Measurements from ENCODE around the gene CD177.

DNA sequence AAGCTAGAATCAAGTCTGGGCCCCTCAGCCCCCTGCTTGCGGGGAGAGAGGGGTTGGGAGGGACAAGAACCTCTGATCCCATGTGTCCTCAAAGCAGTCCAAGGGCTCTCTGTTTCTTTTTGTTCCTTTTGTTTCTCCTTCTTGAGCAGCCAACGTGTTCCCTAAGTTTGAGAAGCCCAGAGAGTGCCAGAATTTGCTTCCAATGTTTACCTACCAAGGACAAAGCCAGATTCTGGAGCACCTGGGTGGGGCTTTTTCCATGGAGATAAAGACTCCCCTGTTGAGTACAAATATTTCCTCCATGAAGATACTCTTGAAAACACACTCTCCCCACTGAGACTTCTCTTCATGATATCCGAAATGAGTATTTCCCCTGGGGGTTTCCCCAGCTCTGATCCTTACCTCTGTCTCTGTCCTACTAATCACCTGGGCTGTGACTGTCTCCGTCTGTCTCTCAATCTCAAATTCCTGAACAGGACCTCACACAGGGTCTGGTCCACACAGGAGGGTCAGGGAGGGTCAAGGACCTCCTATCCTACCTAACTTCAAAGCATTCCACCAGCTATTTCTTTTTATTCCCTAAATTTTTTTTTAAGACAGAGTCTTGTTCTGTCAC is 27.4 kb downstream of the CD177 start:
- TF ChIP-seq, protein P1, sequence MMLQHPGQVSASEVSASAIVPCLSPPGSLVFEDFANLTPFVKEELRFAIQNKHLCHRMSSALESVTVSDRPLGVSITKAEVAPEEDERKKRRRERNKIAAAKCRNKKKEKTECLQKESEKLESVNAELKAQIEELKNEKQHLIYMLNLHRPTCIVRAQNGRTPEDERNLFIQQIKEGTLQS (IDR thresholded peaks at IDR 0.05), result no peak
- TF ChIP-seq SP1 (IDR thresholded peaks at IDR 0.05) (no peak), RAD21 (IDR thresholded peaks at IDR 0.05) (no peak), FOXA1 (IDR thresholded peaks at IDR 0.05) (no peak), TAF1 (conservative IDR thresholded peaks at IDR 0.05) (no peak), RXRA (IDR thresholded peaks at IDR 0.05) (no peak)
- TF ChIP-seq, protein P2, sequence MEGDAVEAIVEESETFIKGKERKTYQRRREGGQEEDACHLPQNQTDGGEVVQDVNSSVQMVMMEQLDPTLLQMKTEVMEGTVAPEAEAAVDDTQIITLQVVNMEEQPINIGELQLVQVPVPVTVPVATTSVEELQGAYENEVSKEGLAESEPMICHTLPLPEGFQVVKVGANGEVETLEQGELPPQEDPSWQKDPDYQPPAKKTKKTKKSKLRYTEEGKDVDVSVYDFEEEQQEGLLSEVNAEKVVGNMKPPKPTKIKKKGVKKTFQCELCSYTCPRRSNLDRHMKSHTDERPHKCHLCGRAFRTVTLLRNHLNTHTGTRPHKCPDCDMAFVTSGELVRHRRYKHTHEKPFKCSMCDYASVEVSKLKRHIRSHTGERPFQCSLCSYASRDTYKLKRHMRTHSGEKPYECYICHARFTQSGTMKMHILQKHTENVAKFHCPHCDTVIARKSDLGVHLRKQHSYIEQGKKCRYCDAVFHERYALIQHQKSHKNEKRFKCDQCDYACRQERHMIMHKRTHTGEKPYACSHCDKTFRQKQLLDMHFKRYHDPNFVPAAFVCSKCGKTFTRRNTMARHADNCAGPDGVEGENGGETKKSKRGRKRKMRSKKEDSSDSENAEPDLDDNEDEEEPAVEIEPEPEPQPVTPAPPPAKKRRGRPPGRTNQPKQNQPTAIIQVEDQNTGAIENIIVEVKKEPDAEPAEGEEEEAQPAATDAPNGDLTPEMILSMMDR (IDR thresholded peaks at IDR 0.05; ENCODE audit: low read depth, low read length, missing input control), result no peak

All from liver (tissue), 3 donors.